ENCODE results near the gene PAK6.

Gene PAK6

DNA sequence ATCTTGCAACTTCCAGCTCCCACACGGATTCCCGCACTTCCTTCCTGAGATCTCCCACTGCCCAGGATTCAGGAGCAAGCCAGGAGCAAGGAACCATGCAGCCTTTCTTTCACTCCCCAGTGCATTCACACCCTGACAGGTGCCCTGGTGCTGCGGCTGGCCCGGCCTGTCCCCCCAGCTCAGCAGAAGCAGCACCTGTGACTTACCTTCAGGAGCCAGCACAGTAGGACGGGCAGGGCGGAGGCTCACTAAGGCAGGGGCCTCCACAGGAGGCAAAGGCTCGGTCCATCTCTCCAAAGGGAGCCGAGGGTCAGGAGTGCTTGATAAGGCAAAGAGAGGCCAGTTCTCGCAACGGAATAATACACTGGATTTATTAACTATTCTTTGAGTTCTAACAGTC is 39.2 kb downstream of the PAK6 start:
- DNase-seq, result no peak

DNA sequence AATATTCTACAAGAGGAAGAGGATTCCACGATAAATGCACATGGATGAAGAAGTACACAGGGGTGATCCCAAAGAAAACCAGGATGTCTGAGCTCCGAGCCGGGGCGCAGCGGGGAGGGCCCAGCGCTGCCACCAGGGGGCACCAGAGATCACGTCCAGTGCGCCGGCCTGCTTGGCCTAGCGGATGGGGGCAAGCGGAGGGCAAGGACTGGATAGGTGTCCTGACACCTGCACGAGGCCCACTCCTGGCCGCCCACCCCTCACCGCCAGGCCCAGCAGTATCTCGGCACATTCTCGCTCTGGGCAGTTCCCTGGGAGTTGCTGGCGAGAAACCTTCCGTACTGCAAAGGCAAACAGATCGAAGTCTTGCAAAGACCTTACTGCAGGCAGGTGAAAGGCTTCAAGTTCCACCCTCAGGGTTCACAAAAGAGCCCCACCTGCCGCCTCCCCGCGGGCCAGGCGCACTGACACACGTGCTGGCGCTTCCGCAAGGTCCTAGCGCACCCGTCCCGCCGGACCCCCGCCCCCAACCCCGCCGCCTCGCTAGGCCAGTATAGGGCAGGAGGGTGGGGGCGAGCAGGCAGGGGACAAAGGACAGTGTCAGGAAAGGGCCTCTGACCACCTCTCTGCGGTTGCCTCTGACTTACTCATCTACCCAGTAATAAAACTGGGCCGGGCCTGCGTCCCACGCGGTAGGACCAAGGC is 40.7 kb downstream of the PAK6 start:
- DNase-seq, result peak; percentile 55 to 67

DNA sequence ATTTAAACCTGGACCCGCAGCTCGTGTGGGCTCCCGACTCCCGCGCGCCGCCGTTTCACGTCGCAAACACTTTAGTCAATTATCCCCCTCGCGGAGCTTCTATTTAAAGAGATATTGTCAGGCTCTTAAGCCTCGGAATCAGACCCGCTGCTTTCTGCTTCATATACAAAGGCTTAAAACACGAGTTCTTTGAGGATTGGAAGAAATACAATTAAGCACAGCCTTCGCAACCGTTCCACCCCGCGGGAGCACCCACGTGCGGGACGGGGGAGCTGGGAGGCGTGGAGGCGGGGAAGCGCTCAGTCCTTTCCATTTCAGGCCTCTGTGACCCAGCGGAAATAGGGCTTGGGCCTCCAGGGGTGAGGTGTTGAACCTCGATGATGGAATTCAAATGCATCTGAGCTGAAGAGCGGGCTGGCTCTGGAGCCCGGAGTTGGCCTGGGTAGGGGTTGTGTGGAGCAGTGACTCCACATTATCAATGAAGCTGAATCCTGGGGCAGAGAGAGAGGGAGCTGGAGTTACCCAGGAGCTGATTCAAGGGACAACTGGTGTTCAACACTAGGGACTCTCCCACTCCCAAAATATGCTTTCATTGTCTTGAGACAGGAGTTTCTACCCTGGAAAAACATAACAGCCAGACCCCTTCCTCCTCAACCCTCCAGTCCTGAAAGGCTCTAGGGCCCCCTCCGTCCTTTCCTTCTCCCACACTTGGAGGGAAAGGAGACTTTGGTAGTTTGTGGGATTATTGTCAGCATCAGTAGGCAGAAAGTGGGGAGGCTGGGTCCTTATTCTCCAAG is 41.6 kb downstream of the PAK6 start:
- no peak for DNase-seq

DNA sequence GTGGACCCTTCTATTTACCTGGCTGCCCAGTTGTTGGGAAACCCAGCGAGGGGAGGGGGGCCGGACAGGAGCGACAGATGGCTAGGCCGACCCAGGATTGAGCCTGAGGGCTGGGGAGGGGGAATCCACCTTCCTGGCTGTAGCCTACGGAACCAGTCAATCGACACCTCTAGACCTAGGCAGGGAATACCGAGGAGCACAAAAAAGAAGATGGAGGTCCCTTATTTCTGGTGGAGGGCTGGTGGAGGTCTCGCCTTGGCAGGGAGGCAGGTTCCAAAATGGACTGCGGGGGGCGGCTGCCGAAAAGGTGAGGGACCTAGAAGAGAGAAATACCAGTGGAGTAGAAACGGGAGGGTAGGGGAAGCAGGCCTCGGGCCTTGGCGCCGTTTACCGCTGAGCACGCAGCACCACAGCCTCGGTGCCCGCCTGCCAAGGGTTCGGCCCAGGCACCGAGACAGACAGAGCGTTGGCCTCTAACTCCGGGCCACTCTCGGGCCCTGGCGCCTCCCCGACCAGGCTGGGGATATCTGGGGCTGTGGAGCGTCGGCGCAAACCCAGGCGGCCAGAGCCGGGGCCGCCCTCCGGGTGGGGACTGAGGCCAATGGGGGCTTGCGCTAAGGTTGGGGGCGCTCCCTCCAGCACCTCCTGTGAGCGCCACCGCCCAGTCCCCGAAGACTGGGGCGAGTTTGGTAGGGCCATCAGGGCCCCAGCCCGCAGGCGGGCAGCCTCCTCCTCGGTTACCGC is 42.4 kb downstream of the PAK6 start:
- no peak for DNase-seq

DNA sequence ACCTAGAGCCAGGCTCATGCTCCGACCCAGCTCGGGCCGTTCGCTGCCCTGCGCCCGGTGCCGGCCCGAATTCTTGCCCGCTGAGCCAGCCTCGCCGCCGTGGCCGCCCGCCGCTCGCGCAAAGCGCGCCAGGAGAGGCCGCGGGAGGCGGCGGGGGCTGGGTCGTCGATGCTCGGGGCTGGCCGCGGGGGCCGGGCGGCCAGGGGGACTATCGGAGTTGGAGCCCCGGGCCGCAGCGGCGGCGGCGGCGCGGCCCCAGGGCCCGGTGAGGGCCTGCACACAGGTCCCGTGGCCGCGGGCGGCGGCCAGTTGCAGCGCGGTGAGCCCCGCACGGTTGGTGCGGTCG is 42.9 kb downstream of the PAK6 start:
- DNase-seq, result no peak

DNA sequence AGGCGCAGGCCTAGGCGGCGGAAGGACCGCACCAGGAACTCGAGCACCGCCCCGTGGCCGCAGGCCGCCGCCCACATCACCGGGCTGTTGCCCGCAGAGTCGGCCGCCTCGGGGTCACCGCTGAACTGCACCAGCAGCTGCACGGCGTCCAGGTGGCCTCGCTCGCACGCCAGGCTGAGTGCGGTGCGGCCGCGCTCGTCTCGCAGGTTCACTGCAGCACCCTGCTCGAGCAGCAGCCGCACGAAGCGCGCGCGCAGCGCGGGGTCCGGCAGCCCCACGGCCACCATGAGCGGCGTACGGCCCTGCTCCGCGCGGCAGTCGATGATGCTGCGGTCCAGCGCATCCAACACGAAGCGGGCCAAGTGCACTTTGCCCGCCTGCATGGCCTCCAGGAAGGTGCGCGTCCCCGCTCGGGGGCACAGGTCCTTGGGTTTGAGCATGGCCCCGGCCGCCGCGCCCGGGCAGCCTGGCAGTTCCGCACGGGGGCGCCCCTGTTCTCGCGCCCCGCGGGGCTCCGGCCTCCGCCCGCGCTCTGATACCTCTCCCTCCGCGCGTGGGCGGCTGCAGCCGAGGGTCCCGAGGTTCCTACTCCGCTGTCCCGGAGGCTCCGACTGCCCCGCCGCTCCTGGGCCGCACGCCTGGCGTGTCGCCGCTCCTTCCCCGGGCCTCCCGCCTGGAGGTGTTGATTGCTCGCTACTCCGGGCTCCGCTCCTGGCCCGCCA is 43.4 kb downstream of the PAK6 start:
- peak; percentile 49 to 53 for DNase-seq

DNA sequence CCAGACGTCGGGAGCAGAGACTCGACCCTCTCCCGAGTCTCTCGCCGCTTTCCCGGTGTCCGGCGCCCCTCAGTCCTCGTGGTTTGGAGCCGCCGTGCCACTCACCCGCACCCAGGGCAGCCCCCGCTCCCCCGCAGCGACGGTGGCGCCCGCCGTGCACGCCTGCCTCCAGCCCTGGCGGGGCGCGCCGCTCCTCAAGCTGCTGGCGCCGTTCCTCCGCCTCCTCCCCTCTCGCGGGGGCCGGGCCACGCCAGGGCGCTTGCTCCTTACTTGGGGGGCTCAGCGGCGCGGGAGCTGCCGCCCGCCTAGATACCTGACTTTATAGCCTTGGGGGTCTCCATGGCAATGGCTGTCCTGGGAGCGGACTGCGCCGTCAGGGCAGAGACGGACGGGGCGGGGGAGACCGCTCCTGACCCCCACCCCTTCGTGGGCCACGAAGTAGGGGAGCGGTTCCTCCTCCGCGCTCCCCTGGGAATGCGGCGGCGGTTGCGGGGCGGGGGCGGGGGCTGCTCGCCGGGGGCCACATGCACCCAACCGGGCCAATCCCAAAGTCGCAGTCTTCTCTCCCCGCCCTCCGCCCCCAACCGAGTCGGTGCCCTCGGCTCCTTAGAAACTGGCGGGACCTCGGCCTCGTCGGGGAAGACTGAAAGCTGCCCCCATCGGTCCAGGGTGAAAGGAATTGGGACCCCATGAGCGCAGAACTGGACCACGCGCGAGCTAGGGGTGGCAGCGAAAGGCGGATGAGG is 44.2 kb downstream of the PAK6 start, which contains the start of gene ANKRD63:
ANKRD63 (minus strand) TSS at position 196 of the 746 bp plus-strand sequence. CDS start 478 bp downstream, outside the sequence.
- peak; percentile 21 to 30 for DNase-seq

DNA sequence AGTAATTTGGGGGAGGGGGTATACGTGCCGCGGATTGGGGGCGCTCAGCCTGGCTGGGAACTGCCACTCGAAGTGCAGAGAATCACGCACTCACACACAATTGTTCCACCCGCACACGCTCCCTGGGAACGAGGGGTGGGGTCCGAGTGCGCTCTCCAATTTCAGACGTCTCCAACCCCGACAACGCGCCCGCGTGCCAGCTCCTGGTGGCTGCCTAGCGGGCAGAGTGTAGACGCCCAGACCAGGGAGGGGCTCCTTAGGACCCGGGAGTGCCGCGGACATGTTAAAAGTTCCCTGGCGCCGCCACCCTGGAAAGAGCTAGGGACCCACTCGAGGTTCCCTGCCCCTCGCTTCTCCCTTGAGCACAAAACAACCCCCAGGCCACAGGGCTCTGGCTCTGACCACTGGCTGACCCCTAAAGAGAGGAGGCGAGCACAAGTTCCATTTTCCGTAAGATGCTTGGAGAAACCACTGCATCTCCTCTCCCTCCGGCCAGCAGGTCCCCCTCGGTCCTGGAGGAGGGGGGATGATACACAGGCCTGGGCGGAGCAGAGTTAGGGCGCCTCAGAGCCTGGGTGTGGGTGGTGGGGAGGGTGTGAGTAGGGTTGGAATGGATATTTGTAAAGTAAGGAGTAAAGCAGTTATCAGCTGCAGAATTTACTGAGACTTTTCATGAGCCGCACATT is 44.9 kb downstream of the PAK6 start:
- DNase-seq, result no peak

DNA sequence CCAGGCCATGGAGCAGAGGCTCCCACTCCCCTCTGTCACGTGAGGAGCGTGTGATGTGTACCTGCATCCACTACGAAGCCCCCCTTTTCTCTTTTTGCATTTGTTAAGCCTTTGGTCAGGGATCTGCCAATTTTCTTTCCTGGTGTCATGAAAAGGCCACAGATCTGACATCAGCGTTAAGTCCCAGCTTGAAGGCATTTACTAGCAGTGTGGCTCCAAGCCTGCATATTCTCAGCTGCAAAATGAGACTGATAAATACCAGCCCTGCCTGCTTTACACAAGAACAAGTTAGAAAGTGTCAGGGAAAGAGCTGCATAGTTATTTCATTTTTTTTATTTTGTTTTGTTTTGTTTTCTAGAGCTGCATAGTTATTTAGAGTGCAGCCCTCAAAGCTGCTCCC is 46.3 kb downstream of the PAK6 start:
- no peak for DNase-seq

DNA sequence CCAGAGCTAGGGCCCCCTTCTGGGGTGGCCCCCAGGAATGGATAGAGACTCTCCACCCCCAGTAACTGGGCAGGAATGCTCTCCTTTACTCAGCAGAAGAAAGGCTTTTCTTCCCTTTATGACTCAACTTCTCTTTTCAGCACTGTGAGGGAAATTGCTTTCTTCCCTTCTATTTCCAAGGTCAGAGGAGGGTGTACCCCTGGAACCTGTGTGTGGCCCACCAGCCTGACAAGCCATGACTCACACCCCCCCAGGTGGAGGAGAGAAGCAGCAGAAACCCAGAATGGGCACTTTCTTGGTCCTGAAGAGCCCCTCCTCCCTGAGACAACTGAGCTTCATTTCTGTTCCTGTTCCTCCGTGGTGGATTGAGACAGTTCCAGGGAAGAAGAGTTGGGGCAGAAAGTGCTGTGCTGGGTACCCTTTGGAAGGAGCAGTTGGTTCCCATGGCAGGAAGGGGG is 46.7 kb downstream of the PAK6 start:
- DNase-seq, result no peak

DNA sequence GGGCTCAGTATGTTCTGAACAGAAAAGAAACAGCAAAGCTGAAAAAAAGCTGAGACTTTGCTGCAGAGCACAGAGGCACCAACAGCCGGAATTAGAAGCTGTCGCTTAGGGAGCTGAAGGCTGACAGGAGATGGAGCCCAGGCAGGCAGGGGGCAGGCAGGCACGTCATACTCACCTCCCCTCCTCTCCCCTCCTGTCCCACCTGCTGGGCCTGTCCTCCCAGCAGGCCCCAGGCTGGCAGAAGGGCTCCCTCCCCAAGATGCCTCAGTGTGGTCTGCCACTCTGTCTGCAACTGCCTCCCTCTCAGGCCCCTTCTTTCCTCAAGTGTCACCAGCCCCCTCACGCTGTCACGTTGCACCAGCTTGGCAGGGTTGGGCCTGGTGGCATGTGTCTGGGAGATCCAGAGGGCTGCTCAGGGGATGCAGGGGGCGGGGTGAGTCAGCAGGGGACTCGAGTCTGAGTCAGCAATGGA is 47.2 kb downstream of the PAK6 start:
- no peak for DNase-seq

DNA sequence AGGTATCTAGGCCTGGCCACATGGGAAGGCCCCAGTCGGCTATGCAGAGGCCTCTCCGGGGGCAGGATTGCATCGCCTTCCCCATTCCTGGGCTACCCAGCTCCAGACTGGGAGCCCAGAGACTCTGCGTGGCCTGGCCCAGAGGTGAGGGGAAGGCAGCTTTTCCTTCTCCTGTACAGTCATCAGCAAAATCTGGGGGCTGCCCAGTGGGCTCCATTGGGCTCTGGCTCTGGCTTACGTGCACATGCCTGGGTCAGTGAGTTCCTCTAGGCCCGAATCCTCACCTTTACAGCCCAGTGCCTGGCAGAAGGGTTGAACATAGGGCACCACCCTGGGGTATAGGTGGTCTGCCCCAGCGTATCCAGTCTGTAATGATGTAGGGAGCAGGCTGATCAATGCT is 47.9 kb downstream of the PAK6 start:
- no peak for DNase-seq

DNA sequence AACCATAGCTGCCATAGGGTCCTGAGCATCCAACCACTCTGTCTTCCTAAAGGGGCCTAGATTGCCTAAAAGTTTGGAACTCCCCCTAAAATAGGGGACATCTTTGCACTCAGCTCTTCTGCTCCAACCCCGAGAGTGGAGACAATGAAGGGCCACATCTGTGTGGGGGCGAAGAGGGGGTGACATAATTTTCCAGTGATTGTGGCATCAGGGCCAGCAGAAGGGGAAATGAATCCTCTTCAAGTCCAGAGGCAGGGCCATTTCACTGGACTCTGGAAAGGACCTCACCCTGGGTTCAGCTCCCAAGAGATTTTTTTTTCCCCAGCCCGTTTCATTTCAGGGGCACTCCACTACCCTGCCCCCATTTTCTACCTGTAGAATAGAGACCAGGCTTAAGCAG is 48.6 kb downstream of the PAK6 start:
- DNase-seq, result no peak

DNA sequence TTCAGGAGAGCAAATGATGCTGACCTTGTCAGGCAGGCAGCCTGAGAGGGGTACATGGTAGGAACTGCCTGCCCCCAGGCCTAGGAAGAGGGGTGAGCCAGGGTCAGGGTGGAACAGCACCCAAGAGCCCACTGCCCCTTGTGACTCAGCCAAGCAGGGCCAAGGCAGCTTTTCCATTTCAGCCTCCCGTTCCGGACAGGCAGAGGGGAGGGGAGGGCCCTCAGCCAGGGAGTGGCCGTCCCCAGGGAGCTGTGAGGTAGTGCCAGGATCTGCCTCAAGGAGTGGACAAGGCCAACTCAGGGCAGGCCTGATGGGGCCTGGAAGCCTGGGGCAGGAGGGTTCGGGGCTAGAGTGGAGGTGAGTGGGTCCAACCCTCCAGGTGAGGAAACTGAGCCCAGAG is 49.1 kb downstream of the PAK6 start:
- no peak for DNase-seq

DNA sequence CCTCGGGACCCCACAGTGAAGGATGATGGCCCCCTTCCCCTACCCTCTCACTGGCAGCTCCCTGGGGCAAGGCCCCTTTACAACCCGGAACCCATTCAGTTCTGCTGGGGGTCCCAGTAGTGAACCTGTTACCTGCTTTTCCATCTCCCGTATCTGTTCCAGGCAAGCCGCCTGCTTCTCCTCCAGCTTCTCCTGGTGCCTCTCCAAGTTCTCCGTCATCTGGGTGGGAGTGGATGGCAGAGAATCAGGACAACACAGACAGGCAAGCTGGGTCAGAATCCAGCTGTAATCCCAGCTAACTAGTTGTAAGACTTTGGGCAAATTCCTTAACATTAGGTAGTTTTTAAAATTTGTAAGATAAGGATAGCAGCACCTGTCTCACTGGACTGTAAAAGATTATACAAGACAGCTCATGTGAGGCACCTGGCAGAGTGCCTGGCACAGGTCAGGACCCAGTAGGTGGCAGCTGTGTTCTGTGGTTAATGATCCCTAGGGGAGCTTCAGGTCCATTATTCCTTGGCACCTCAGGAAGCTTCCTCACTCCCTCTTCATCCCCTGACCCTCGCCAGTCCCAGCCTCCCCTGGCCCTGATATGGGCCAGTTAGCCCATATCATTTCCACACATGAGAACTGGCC is 50.4 kb downstream of the PAK6 start:
- no peak for DNase-seq

DNA sequence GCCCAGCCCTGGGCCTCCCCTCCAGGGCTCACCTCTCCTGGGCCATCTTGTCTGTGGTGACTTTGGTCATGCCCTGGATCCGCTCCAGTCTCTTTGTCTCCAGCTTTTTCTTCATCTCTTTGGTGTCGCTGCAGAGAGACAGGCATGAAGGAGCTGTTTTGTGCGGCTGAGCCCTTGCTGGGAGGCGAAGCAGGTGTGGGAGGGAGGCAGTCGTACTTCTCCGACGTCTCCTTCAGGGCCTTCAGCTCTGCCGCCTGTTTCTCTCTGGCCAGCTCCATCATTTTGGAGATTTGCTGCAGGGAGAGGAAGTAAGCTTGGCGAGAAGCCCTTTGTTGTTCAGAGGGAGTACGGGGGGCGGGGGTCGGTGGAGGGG is 51.7 kb downstream of the PAK6 start:
- DNase-seq, result no peak

DNA sequence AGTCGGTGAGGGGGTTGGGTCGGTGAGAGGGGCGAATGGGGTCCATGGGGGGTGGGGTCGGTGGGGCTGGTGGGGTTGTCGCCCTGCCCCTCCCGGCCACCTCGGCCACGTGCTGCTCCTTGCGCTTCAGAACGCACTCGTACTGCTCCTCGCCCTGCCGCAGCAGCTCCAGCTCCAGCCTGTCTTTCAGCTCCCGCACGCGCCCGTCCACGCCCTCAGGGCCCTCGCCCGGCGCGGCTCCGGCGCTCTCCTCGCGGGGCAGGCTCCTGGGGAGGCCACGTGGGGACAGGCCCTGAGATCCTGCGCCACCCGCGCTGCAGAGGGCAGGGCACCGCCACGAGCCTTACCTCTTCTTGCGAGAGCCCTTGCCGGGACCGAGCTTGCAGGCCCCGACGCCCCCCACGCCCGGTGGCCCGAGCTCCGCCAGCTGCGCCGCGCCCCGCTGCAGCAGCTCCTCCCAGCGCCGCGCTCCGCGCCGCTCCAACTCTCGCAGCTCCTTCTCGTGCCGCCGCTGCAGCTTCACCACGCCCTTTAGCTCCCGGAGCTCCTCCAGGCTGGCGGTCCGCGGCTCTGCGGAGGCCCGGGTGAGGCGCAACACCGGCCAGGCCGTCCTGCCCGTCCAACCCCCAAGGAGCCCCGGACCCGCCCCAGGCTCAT is 52.2 kb downstream of the PAK6 start:
- DNase-seq, result no peak

DNA sequence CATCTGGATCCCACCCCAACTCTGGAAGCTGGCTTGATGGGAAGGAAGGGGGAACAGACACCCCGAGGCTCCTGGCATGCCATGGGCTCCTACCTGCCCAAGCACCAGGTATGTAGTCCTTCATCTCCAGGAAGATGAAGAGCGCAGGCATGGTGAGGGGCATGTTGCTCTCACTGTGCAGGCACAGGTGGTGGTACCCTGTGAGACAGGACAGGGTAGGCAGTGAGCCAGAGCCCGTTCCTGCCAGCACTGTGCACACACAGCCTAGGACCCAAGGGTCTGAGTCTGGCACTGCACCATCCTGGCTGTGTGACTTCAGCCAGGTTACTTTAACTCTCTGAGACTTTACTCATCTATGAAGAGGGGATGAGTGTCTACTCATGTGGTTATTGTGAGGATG is 53.4 kb downstream of the PAK6 start:
- DNase-seq, result no peak

DNA sequence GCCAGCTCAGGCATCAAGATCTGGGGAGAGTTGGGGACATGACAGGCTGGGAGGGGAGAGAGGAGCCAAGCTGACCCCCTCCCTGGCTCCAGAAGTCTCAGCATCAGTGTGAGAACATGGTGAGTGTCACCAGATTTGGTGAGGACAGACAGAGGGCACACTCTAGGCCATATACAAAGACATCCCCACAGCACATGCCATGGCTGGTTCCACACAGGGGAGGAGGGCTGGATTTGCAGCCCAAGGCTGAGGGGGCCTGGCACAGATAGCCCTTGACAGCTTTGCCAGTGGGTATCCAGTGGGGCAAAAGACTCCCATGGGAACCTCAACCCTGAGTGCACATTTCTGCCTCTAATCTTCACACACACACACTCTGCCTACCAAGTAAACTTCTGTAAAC is 54.1 kb downstream of the PAK6 start:
- no peak for DNase-seq
